ENCODE data around the gene LMO3.

LMO3 gene

GRCh38 chr12:16606117-16606200 lies at the start of gene LMO3:
LMO3 (minus strand) TSS chr12:16606162; CDS start chr12:16600860, 5,302 bp downstream.
- Histone ChIP-seq H3K9ac (ENCODE audit: low read length) (no peak within 1 kb of the TSS), H4K20me1 (ENCODE audit: low read depth, low read length) (no peaks in the 10 kb centered on the region), H3F3A (ENCODE audit: insufficient read depth) (no peaks in the 10 kb centered on the region), H3K4me2 (ENCODE audit: low read depth, low read length, poor library complexity, severe bottlenecking) (no peak within 1 kb of the TSS), H3K79me2 (ENCODE audit: insufficient read depth, low read length) (no peaks in the 10 kb centered on the region), H3K36me3 (ENCODE audit: low read length) (no peaks in the 10 kb centered on the region), H3K27me3 (ENCODE audit: low read length) (no peaks in the 10 kb centered on the region), H2AFZ (ENCODE audit: low read depth, low read length, severe bottlenecking) (no peak within 1 kb of the TSS), H3K4me3 (ENCODE audit: insufficient read depth, low read length, poor library complexity, severe bottlenecking) (no peak within 1 kb of the TSS), H3K9me3 (ENCODE audit: insufficient read depth, low read length) (no peaks in the 10 kb centered on the region), H3K27ac (ENCODE audit: low read depth, low read length) (no peak within 1 kb of the TSS), H3K9me2 (replicated peaks; ENCODE audit: insufficient read depth, low read length) (no peaks in the 10 kb centered on the region)
- TF ChIP-seq EZH2phosphoT487 (conservative IDR thresholded peaks at IDR 0.05; ENCODE audit: low read length) (no peak), CTCF (IDR thresholded peaks at IDR 0.05; ENCODE audit: insufficient read depth, low read length, poor library complexity, severe bottlenecking) (no peak)

GRCh38 chr12:16636435-16637055 lies 30.6 kb upstream of the LMO3 start:
- peak overlapping the region; percentile 80 for H3K27ac ChIP-seq (ENCODE audit: low read depth, low read length)
- H3K27me3 ChIP-seq (ENCODE audit: low read length): no peaks in the 10 kb centered on the region
- no peaks in the 10 kb centered on the region for H3K79me2 ChIP-seq (ENCODE audit: insufficient read depth, low read length)
- no peaks in the 10 kb centered on the region for H3K9me3 ChIP-seq (ENCODE audit: insufficient read depth, low read length)
- H2AFZ ChIP-seq (ENCODE audit: low read depth, low read length, severe bottlenecking): peak overlapping the region; percentile 31
- no peak overlapping the region for H3K4me3 ChIP-seq (ENCODE audit: insufficient read depth, low read length, poor library complexity, severe bottlenecking)
- no peaks in the 10 kb centered on the region for H4K20me1 ChIP-seq (ENCODE audit: low read depth, low read length)
- no peak for TF ChIP-seq EZH2phosphoT487 (conservative IDR thresholded peaks at IDR 0.05; ENCODE audit: low read length)
- no peak for TF ChIP-seq CTCF (IDR thresholded peaks at IDR 0.05; ENCODE audit: insufficient read depth, low read length, poor library complexity, severe bottlenecking)
- H3K4me2 ChIP-seq (ENCODE audit: low read depth, low read length, poor library complexity, severe bottlenecking): peak overlapping the region; percentile 70
- H3F3A ChIP-seq (ENCODE audit: insufficient read depth): peaks cover 8% of the 10 kb centered on the region; the same call in 1 of the 2 replicates
- H3K9me2 ChIP-seq (replicated peaks; ENCODE audit: insufficient read depth, low read length): no peaks in the 10 kb centered on the region
- H3K9ac ChIP-seq (ENCODE audit: low read length): no peak overlapping the region
- no peaks in the 10 kb centered on the region for H3K36me3 ChIP-seq (ENCODE audit: low read length)

- TF ChIP-seq CTCF (IDR thresholded peaks at IDR 0.05; ENCODE audit: insufficient read depth, low read length, poor library complexity, severe bottlenecking): no peak
- no peak for TF ChIP-seq EZH2phosphoT487 (conservative IDR thresholded peaks at IDR 0.05; ENCODE audit: low read length)
- no peaks in the 10 kb centered on the region for H4K20me1 ChIP-seq (ENCODE audit: low read depth, low read length)
- H2AFZ ChIP-seq (ENCODE audit: low read depth, low read length, severe bottlenecking): no peak overlapping the region
- H3K27ac ChIP-seq (ENCODE audit: low read depth, low read length): no peak overlapping the region
- no peak overlapping the region for H3K4me3 ChIP-seq (ENCODE audit: insufficient read depth, low read length, poor library complexity, severe bottlenecking)
- H3K36me3 ChIP-seq (ENCODE audit: low read length): no peaks in the 10 kb centered on the region
- no peaks in the 10 kb centered on the region for H3K9me3 ChIP-seq (ENCODE audit: insufficient read depth, low read length)
- H3F3A ChIP-seq (ENCODE audit: insufficient read depth): peaks cover 8% of the 10 kb centered on the region; the same call in 1 of the 2 replicates
- H3K4me2 ChIP-seq (ENCODE audit: low read depth, low read length, poor library complexity, severe bottlenecking): no peak overlapping the region
- no peaks in the 10 kb centered on the region for H3K9me2 ChIP-seq (replicated peaks; ENCODE audit: insufficient read depth, low read length)
- H3K27me3 ChIP-seq (ENCODE audit: low read length): no peaks in the 10 kb centered on the region
- H3K79me2 ChIP-seq (ENCODE audit: insufficient read depth, low read length): no peaks in the 10 kb centered on the region
- H3K9ac ChIP-seq (ENCODE audit: low read length): no peak overlapping the region
Observed at GRCh38 chr12:16634786-16635185, 28.8 kb upstream of the LMO3 start.

Data from SU-DHL-6 (cell line).